BE2C (cell line): ENCODE measurements around the gene PSMB11.
"Not testable (repeated sequence)": the region's sequence is repeated elsewhere in the genome, so short reads cannot be mapped to it uniquely, and the experiment has no call there.

Experiments used
- DNase-seq: peaks from one replicate; pipeline ENCODE4 v3.0.0-alpha.2; 2020
- H3K27me3 ChIP-seq: fragments of 250-450 bp; sonication (Bioruptor Pico); 2 replicates; pipeline ENCODE4 v1.5.1; 2020; ENCODE audit warnings: mild to moderate bottlenecking
- H3K36me3 ChIP-seq: fragments of 250-450 bp; sonication (Bioruptor Pico); 2 replicates; pipeline ENCODE4 v1.5.1; 2020; ENCODE audit warnings: mild to moderate bottlenecking
- H3K4me1 ChIP-seq: fragments of 250-450 bp; sonication (Bioruptor Pico); 2 replicates; pipeline ENCODE4 v1.5.1; 2020
- H3K4me3 ChIP-seq: 2 replicates; pipeline ENCODE4 v1.5.1; 2011; ENCODE audit warnings: low read depth, low read length
- H3K9me3 ChIP-seq: fragments of 250-450 bp; sonication (Bioruptor Pico); 2 replicates; pipeline ENCODE4 v1.5.1; 2020
- CTCF ChIP-seq: IDR thresholded peaks from 2 replicates; pipeline ENCODE4 v1.5.1; 2012; ENCODE audit warnings: mild to moderate bottlenecking, low read depth, low read length

Gene PSMB11

GRCh38 chr14:22997676-22998323, 44.2 kb upstream of the PSMB11 start:
- Histone ChIP-seq H3K36me3 (no peaks in the 10 kb centered on the region), H3K27me3 (no peaks in the 10 kb centered on the region), H3K4me1 (peaks cover 10% of the 10 kb centered on the region), H3K4me3 (no peak overlapping the region), H3K9me3 (no peaks in the 10 kb centered on the region)
- no peak for TF ChIP-seq CTCF
- DNase-seq, result no peak

DNA sequence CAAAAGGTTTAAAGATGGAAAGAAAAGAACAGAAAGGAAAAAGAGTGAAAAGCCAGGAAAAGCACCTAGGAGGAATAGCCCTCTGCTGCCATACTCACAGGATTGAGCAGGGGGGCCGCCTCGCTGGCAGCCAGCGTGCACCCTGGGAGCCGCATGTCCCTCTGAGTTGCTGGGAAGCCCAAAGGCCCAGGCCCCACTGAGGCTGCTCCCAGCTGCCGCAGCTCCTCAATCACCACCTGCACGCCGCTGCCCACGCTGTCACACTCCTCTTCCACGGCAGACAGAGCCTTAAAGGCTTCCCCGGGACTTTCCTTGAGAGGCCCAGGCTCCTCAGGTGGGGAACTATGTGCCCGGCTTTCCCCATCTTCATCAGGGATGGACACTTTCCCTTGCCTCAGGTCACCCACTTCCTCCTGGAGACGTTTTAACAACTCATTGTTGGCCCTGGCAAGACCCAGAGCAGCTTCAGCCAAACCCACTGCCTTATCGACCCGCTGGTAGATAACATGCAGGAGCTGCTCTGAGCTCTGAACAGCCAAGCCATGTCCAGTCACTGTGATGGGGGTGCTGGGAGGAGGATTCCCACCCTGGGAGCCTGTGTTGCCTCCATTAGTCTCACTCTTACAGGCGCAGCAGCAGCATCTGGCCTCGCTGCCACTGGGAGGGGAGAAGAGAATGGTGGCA, 43.5 kb upstream of the PSMB11 start:
- Histone ChIP-seq H3K4me1 (peaks cover 10% of the 10 kb centered on the region), H3K27me3 (no peaks in the 10 kb centered on the region), H3K9me3 (no peaks in the 10 kb centered on the region), H3K4me3 (no peak overlapping the region), H3K36me3 (no peaks in the 10 kb centered on the region)
- no peak for DNase-seq
- TF ChIP-seq CTCF, result no peak

DNA sequence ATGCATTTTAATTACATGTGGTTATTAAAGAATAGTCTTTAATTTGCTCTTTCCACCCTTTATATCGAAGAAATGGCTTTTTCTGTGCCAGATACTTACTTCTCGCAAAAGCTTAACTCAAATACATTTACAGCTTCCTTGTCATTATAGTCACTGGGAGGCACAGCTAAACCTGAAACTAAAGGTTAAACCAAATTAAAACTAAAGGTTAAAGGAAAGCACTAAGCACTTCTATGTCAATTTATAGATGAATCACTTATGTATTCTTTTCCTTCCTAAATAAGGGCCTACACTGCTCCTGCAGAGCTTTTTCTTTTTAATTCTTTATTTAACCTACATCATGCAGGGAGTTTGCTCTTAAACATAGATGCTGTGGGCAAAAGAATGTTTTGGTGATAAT, 41.2 kb upstream of the PSMB11 start:
- no peak overlapping the region for H3K4me3 ChIP-seq
- H3K9me3 ChIP-seq, result no peaks in the 10 kb centered on the region
- peaks cover 7% of the 10 kb centered on the region for H3K4me1 ChIP-seq
- DNase-seq, result no peak
- H3K36me3 ChIP-seq, result no peaks in the 10 kb centered on the region
- H3K27me3 ChIP-seq, result no peaks in the 10 kb centered on the region
- no peak for TF ChIP-seq CTCF

DNA sequence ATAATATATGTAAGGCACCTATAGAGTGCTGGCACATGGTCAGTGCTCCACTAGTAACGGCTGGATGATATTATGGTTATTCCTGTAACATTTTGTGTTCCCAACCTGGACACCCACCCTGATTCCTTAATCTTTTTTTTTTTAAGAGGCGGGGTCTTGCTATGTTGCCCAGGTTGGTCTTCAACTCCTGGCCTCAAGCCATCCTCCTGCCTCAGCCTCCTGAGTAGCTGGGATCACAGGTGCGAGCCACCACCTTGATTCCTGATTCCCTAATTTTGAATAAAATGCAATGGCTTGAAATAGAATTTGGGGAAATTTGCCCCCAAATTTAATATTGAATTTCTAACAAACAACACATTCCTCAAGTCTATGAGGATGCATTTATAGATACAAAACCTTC, 39.4 kb upstream of the PSMB11 start:
- Histone ChIP-seq H3K27me3 (no peaks in the 10 kb centered on the region), H3K4me1 (peaks cover 10% of the 10 kb centered on the region), H3K9me3 (no peaks in the 10 kb centered on the region; the same call in 1 of the 2 replicates), H3K36me3 (no peaks in the 10 kb centered on the region), H3K4me3 (no peak overlapping the region)
- DNase-seq, result no peak
- no peak for TF ChIP-seq CTCF

DNA sequence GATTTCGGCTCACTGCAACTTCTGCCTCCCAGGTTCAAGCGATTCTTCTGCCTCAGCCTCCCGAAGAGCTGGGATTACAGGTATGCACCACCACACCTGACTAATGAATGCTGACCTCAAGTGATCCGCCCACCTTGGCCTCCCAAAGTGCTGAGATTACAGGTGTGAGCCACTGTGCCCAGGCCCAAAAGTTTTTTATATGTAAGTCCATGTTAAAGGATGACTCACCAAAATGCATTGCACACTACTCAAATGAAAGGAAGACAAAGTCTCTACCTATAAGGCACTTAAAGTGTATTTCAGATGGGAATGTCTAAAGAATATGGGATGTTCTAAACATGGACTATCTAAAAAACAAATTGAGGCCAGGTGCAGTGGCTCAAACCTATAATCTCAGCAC, 37.7 kb upstream of the PSMB11 start:
- not testable (repeated sequence) for H3K27me3 ChIP-seq, DNase-seq, H3K9me3 ChIP-seq, H3K4me3 ChIP-seq, H3K36me3 ChIP-seq
- peaks cover 11% of the 10 kb centered on the region for H3K4me1 ChIP-seq

- peak overlapping the region; percentile 78 for H3K4me3 ChIP-seq
- H3K9me3 ChIP-seq, result no peaks in the 10 kb centered on the region; the same call in 1 of the 2 replicates
- TF ChIP-seq CTCF, result no peak
- no peaks in the 10 kb centered on the region for H3K36me3 ChIP-seq
- peaks cover 14% of the 10 kb centered on the region for H3K4me1 ChIP-seq
- no peak for DNase-seq
- H3K27me3 ChIP-seq, result no peaks in the 10 kb centered on the region
Measured at GRCh38 chr14:23005451-23006187, 36.4 kb upstream of the PSMB11 start.
